ENCODE data around the gene DDAH1.

GRCh38 chr1:85371021-85371420, 93.9 kb downstream of the DDAH1 start:
- no peak for TF ChIP-seq CTCF (IDR thresholded peaks at IDR 0.05)
- no peak for TF ChIP-seq POLR2A (IDR thresholded peaks at IDR 0.05)
